Activated CD8-positive, alpha-beta T cell treated with anti-CD3 and anti-CD28 coated beads for 36 hours (primary cell): ENCODE data around the gene SPTB. TPM values are rescaled to one million over a fixed set of nuclear protein-coding genes. Genes with fewer than 3 reads are reported as not detected.

Experiments
- ATAC-seq: fragments of 200-7000 bp; cut with Tn5 transposase; one replicate; pipeline ENCODE4 v1.10.0; 2021; ENCODE audit warnings: mild to moderate bottlenecking, moderate library complexity
- CTCF ChIA-PET: fragments of 350-600 bp; sonication (Branson Sonifier 250); formaldehyde crosslinking; loops from one replicate; lab custom pipeline; 2021; ENCODE audit warnings: antibody characterized with exemption; lab: Charles Lee
- POLR2A ChIA-PET: fragments of 350-600 bp; sonication (Branson Sonifier 250); formaldehyde crosslinking; loops from one replicate; lab custom pipeline; 2021; ENCODE audit warnings: antibody characterized with exemption; lab: Charles Lee
- DNase-seq: peaks from one replicate; pipeline ENCODE4 v3.0.0-alpha.2; 2020
- H3K27ac Mint-ChIP-seq: one replicate; pipeline ENCODE4 v1.8.0; 2021; ENCODE audit warnings: mild to moderate bottlenecking, mixed read lengths
- H3K27me3 Mint-ChIP-seq: one replicate; pipeline ENCODE4 v1.8.0; 2021; ENCODE audit warnings: mixed read lengths
- H3K36me3 Mint-ChIP-seq: one replicate; pipeline ENCODE4 v1.8.0; 2021; ENCODE audit warnings: low read depth, mixed read lengths
- H3K4me1 Mint-ChIP-seq: one replicate; pipeline ENCODE4 v1.8.0; 2021; ENCODE audit warnings: low read depth, mixed read lengths
- H3K4me3 Mint-ChIP-seq: one replicate; pipeline ENCODE4 v1.8.0; 2021; ENCODE audit warnings: mild to moderate bottlenecking, moderate library complexity, mixed read lengths
- H3K9me3 Mint-ChIP-seq: one replicate; pipeline ENCODE4 v1.8.0; 2021; ENCODE audit warnings: mixed read lengths
- CTCF ChIP-seq: fragments of 200-600 bp; IDR thresholded peaks from one replicate; pipeline ENCODE4 v1.8.0; 2022; ENCODE audit warnings: antibody characterized with exemption, mild to moderate bottlenecking
- intact Hi-C: fragments of 100-400 bp; cut with micrococcal nuclease; formaldehyde crosslinking; loops from one replicate; pipeline ENCODE4 v1.10.0; 2022
- total RNA-seq, 2 experiments: library from RNA; stranded (reverse); gene quantifications; one replicate each; pipeline ENCODE4 v1.2.3, GENCODE V29; 2021

The SPTB gene
- total RNA-seq, 2 experiments from 2014 or later, result 0.07 to 0.27 TPM

DNA sequence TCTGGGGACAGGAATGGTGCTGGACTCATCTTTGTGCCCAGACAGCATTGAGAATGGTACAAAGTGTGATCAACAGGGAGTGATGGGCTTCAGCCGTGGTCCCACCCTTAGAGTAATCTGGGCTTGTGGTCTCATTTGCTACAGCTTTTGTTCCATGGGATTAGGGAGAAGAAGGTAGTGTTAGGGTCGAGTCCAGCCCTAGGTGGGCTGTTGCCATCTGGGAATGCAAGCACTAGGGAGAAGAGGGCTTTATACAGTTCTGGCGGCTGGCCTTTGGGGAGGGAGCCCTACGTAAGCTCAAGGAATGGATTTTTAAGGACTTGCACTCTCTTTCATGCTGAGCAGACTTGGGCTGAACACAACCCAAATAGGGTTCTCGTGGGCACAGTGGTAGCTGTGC, 170.6 kb downstream of the SPTB start:
- intact Hi-C loops, result no loop called here
- Mint-ChIP-seq H3K4me1 (peaks cover 21% of the 10 kb centered on the region), H3K27ac (no peak overlapping the region), H3K4me3 (no peak overlapping the region), H3K36me3 (no peaks in the 10 kb centered on the region), H3K9me3 (peaks cover 14% of the 10 kb centered on the region), H3K27me3 (peaks cover 35% of the 10 kb centered on the region)
- no peak for ATAC-seq
- POLR2A ChIA-PET, result interaction anchor here (1.1 kb wide), 1 partner anchor 9 kb away, joined by 3 read pairs; no protein-coding TSS in a partner anchor
- no peak for TF ChIP-seq CTCF
- DNase-seq, result no peak
- CTCF ChIA-PET, result interaction anchor here (0.7 to 1.4 kb wide), 3 partner anchors 37 to 445 kb away, joined by 3 to 5 read pairs (median 3); no protein-coding TSS in a partner anchor

- ATAC-seq, result peak; percentile 32
- peaks cover 41% of the 10 kb centered on the region for H3K27me3 Mint-ChIP-seq
- DNase-seq, result no peak
- intact Hi-C loops, result no loop called here
- H3K27ac Mint-ChIP-seq, result no peak overlapping the region
- CTCF ChIA-PET, result interaction anchor here (0.7 to 1.4 kb wide), 3 partner anchors 9 to 445 kb away, joined by 3 to 5 read pairs (median 3); no protein-coding TSS in a partner anchor
- no peak for TF ChIP-seq CTCF
- peaks cover 9% of the 10 kb centered on the region for H3K9me3 Mint-ChIP-seq
- H3K4me1 Mint-ChIP-seq, result peaks cover 25% of the 10 kb centered on the region
- no peaks in the 10 kb centered on the region for H3K36me3 Mint-ChIP-seq
- POLR2A ChIA-PET, result interaction anchor here (1.4 kb wide), 1 partner anchor 13 kb away, joined by 3 read pairs; no protein-coding TSS in a partner anchor
- H3K4me3 Mint-ChIP-seq, result no peak overlapping the region
These were observed 171.3 kb downstream of the SPTB start for GRCh38 chr14:64708148-64709004.

- Mint-ChIP-seq H3K4me3 (no peak overlapping the region), H3K36me3 (no peaks in the 10 kb centered on the region), H3K4me1 (peaks cover 29% of the 10 kb centered on the region), H3K27me3 (peaks cover 44% of the 10 kb centered on the region), H3K27ac (no peak overlapping the region), H3K9me3 (peaks cover 3% of the 10 kb centered on the region)
- ChIA-PET POLR2A (interaction anchor here (1.4 kb wide), 1 partner anchor 14 kb away, joined by 3 read pairs; no protein-coding TSS in a partner anchor), CTCF (interaction anchor here (1.3 kb wide), 1 partner anchor 9 kb away, joined by 3 read pairs; no protein-coding TSS in a partner anchor)
- intact Hi-C loops, result no loop called here
- DNase-seq (no peak), ATAC-seq (no peak)
- no peak for TF ChIP-seq CTCF
These were observed 172.0 kb downstream of the SPTB start for GRCh38 chr14:64707661-64708060.

GRCh38 chr14:64706593-64707193, 173.0 kb downstream of the SPTB start:
- ChIA-PET POLR2A (no interaction called here), CTCF (no interaction called here)
- H3K9me3 Mint-ChIP-seq, result no peaks in the 10 kb centered on the region
- no peak overlapping the region for H3K4me3 Mint-ChIP-seq
- ATAC-seq, result no peak
- no peak for TF ChIP-seq CTCF
- DNase-seq, result no peak
- intact Hi-C loops, result no loop called here
- no peak overlapping the region for H3K27ac Mint-ChIP-seq
- no peaks in the 10 kb centered on the region for H3K36me3 Mint-ChIP-seq
- peaks cover 48% of the 10 kb centered on the region for H3K27me3 Mint-ChIP-seq
- H3K4me1 Mint-ChIP-seq, result peaks cover 29% of the 10 kb centered on the region
